K562 (cell line): Measurements from ENCODE around the gene CEBPE. TPM values are rescaled to one million over a fixed set of nuclear protein-coding genes. Genes with fewer than 3 reads are reported as not detected.

Source experiments
- ATAC-seq: fragments of 200-7000 bp; cut with Tn5 transposase; 3 replicates; pipeline ENCODE4 v1.9.1; 2020; ENCODE audit warnings: moderate library complexity
- BruUV-seq: library from RNA; stranded (reverse); fragments of 400-500 nt; replicated peaks from 2 replicates; lab custom pipeline; 2021; lab: Mats Ljungman, UMichigan
- CTCF ChIA-PET: fragments of 300-600 bp; formaldehyde crosslinking; extraction: SDS; loops from one replicate; lab custom pipeline; 2021; ENCODE audit warnings: low intra/inter-chr PET ratio; lab: Yijun Ruan, JAX
- POLR2A ChIA-PET: fragments of 300-600, 350-650 bp; sonication (Branson Sonifier 250); formaldehyde crosslinking; extraction: SDS; loops from one replicate; lab custom pipeline; 2021; ENCODE audit warnings: antibody characterized with exemption, inconsistent platforms; lab: Yijun Ruan, JAX
- DNase-seq, 4 experiments: peaks; one replicate each; pipeline versions ENCODE4 v3.0.0 to v3.0.0-alpha.2; 2011 to 2018; ENCODE audit warnings: low spot score in 3 of 4, mixed read lengths in 3 of 4; ENCODE audit errors: extremely low read depth in 1 of 4
- FAIRE-seq: peaks from 2 replicates; lab custom pipeline; 2011; peaks lifted over from hg19 to GRCh38; lab: Jason Lieb, UNC
- H2AFZ ChIP-seq: 2 replicates; pipeline ENCODE4 v1.6.0; 2011; ENCODE audit warnings: low read depth, low read length, control low read depth, inconsistent platforms
- H3K27ac ChIP-seq: fragments of 200-600 bp; 3 replicates; pipeline ENCODE4 v1.8.0; 2011; ENCODE audit warnings: low read depth, mild to moderate bottlenecking, control low read depth, inconsistent platforms, low read length, moderate library complexity, mixed read lengths; ENCODE audit errors: extremely low read depth
- H3K27me3 ChIP-seq, 2 experiments: fragments of 300-600 bp in 1 of 2; 2 replicates in 1 of 2; 3 replicates in 1 of 2; pipeline versions ENCODE4 v1.6.0 to v1.8.0; 2011; ENCODE audit warnings: inconsistent platforms in 2 of 2, low read length in 2 of 2, mild to moderate bottlenecking in 1 of 2, mixed read lengths in 1 of 2, moderate library complexity in 1 of 2; ENCODE audit not compliant: control insufficient read depth in 2 of 2, insufficient read depth in 2 of 2
- H3K36me3 ChIP-seq: fragments of 300-600 bp; 3 replicates; pipeline ENCODE4 v1.8.0; 2011; ENCODE audit warnings: mild to moderate bottlenecking, low read length, inconsistent platforms; ENCODE audit not compliant: control insufficient read depth, insufficient read depth
- H3K4me1 ChIP-seq, 2 experiments: fragments of 200-600 bp in 1 of 2; replicated peaks in 1 of 2; 2 replicates in 1 of 2; 3 replicates in 1 of 2; pipeline versions ENCODE4 v1.5.1 to v1.8.0; 2011; ENCODE audit warnings: inconsistent platforms in 2 of 2, low read length in 2 of 2, mild to moderate bottlenecking in 1 of 2, mixed read lengths in 1 of 2, moderate library complexity in 1 of 2; ENCODE audit not compliant: control insufficient read depth in 2 of 2, insufficient read depth in 2 of 2
- H3K4me2 ChIP-seq: 2 replicates; pipeline ENCODE4 v1.6.1; 2011; ENCODE audit warnings: low read length, control low read depth, inconsistent platforms, mixed read lengths; ENCODE audit not compliant: insufficient read depth
- H3K4me3 ChIP-seq: fragments of 200-600 bp; sonication (generic), shearing (Covaris generic); 2 replicates; pipeline ENCODE4 v1.5.1; 2016; ENCODE audit warnings: control low read depth, inconsistent platforms
- H3K79me2 ChIP-seq: fragments of 200-600 bp; 3 replicates; pipeline ENCODE4 v1.8.0; 2011; ENCODE audit warnings: low read length, inconsistent platforms; ENCODE audit not compliant: control insufficient read depth, insufficient read depth
- H3K9ac ChIP-seq, 2 experiments: 2 replicates each; pipeline versions ENCODE4 v1.6.0 to v1.6.1; 2011; ENCODE audit warnings: low read depth in 2 of 2, low read length in 2 of 2, control low read depth in 1 of 2, inconsistent platforms in 1 of 2, mild to moderate bottlenecking in 1 of 2, mixed read lengths in 1 of 2; ENCODE audit not compliant: insufficient read depth in 1 of 2
- H3K9me1 ChIP-seq: one replicate; pipeline ENCODE4 v1.6.0; 2011; ENCODE audit warnings: inconsistent platforms, mild to moderate bottlenecking, low read length, moderate library complexity; ENCODE audit not compliant: control insufficient read depth, insufficient read depth
- H3K9me3 ChIP-seq: replicated peaks from 2 replicates; pipeline ENCODE4 v1.5.1; 2011; ENCODE audit warnings: low read depth, low read length, inconsistent platforms; ENCODE audit not compliant: control insufficient read depth, insufficient read depth
- H4K20me1 ChIP-seq: replicated peaks from 2 replicates; pipeline ENCODE4 v1.6.1; 2011; ENCODE audit warnings: low read length, inconsistent platforms, mixed read lengths; ENCODE audit not compliant: control insufficient read depth, insufficient read depth
- CBX3 ChIP-seq, 2 experiments: IDR thresholded peaks; 1 replicate in 1 of 2; 2 replicates in 1 of 2; pipeline ENCODE4 v1.6.1; 2012; ENCODE audit warnings: inconsistent platforms in 2 of 2, low read length in 2 of 2, borderline replicate concordance in 1 of 2, control low read depth in 1 of 2
- ESRRA ChIP-seq: fragments of 450-650 bp; IDR thresholded peaks from 2 replicates; pipeline ENCODE4 v1.6.1; 2014; ENCODE audit warnings: low read depth, mild to moderate bottlenecking, moderate library complexity, borderline replicate concordance
- FUS ChIP-seq: fragments of 200-400 bp; formaldehyde crosslinking; optimal IDR thresholded peaks from 2 replicates; pipeline ENCODE3; 2017; ENCODE audit warnings: low read depth, low read length
- MTA1 ChIP-seq: fragments of 450-650 bp; IDR thresholded peaks from 2 replicates; pipeline ENCODE4 v1.6.1; 2017; ENCODE audit warnings: borderline replicate concordance
- RFX1 ChIP-seq: fragments of 450-650 bp; IDR thresholded peaks from 2 replicates; pipeline ENCODE4 v1.6.1; 2016; ENCODE audit warnings: mild to moderate bottlenecking, moderate library complexity
- THRAP3 ChIP-seq: fragments of 450-650 bp; IDR thresholded peaks from 2 replicates; pipeline ENCODE4 v1.6.1; 2016; ENCODE audit warnings: mild to moderate bottlenecking, inconsistent platforms, borderline replicate concordance
- ZC3H4 ChIP-seq: sonication (generic); formaldehyde crosslinking; IDR thresholded peaks from 2 replicates; pipeline ENCODE4 v1.9.0; 2021; ENCODE audit warnings: missing genetic modification reagents, borderline replicate concordance
- WGBS: fragments of 100-300 bp; shearing (Covaris generic); methylation state at CpG from one replicate; pipeline ENCODE4 v1.1.6; 2016; ENCODE audit warnings: low coverage, mixed read lengths; ENCODE audit not compliant: insufficient coverage; ENCODE audit errors: missing lambda C conversion rate; 5-methylcytosine and 5-hydroxymethylcytosine counted together
- in situ Hi-C: fragments of 300-500 bp; cut with MboI; formaldehyde crosslinking; loops from 4 replicates; pipeline ENCODE4 v1.15.0; 2018; ENCODE audit warnings: inconsistent platforms, mixed read lengths
- intact Hi-C: fragments of 100-400 bp; cut with micrococcal nuclease; formaldehyde crosslinking; loops from 2 replicates; pipeline ENCODE4 v1.14.2; 2022
- polyA plus RNA-seq, 8 experiments: library from polyadenylated mRNA; depleted of rRNA in 4 of 8; stranded (reverse) in 5 of 8; unstranded in 3 of 8; fragments of >200 nt; fragmentation: Nextera tagmentation in 2 of 8; fragmentation: Illumina TruSeq in 1 of 8; extraction: Ambion mirVana in 2 of 8; extraction: Trizol in 1 of 8; gene quantifications; 2 replicates each; pipeline versions ENCODE4 v1.2.1 to v1.2.3, GENCODE V29; 2011 to 2014; ENCODE audit warnings: inconsistent platforms in 1 of 8, missing spikeins in 1 of 8
- total RNA-seq, 7 experiments: library from RNA; depleted of rRNA in 6 of 7; stranded (reverse); fragments of >200 nt in 6 of 7; fragmentation: Illumina TruSeq in 2 of 7; extraction: Trizol in 2 of 7; gene quantifications; 2 replicates each; pipeline versions ENCODE4 v1.2.1 to v1.2.3, GENCODE V29; 2011 to 2021; ENCODE audit warnings: low replicate concordance in 1 of 7
- TF ChIP-seq, protein P1 (sequence below): fragments of 450-650 bp; IDR thresholded peaks from 2 replicates; pipeline ENCODE4 v1.6.1; 2017; ENCODE audit warnings: mild to moderate bottlenecking, moderate library complexity

Gene CEBPE
- total and polyA plus RNA-seq, 9 of the 15 experiments (the other 6 are each of a cell fraction or from before 2014, with no cell fraction given): 0.09 to 0.15 (median 0.13) TPM; not detected in 6

- TF ChIP-seq, protein P1, sequence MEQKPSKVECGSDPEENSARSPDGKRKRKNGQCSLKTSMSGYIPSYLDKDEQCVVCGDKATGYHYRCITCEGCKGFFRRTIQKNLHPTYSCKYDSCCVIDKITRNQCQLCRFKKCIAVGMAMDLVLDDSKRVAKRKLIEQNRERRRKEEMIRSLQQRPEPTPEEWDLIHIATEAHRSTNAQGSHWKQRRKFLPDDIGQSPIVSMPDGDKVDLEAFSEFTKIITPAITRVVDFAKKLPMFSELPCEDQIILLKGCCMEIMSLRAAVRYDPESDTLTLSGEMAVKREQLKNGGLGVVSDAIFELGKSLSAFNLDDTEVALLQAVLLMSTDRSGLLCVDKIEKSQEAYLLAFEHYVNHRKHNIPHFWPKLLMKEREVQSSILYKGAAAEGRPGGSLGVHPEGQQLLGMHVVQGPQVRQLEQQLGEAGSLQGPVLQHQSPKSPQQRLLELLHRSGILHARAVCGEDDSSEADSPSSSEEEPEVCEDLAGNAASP: no peak
- TF ChIP-seq ZC3H4 (CRISPR knock-in tag) (no peak), RFX1 (no peak), ESRRA (no peak), THRAP3 (no peak), CBX3 (IDR thresholded peaks at IDR 0.05; ENCODE audit: borderline replicate concordance in 1 of 2, low read length in 2 of 2) (no peak)
- TF ChIP-seq, all 486 proteins: peak for 0
Measured at GRCh38 chr14:23085458-23085857, 33.6 kb downstream of the CEBPE start (continued).

DNA sequence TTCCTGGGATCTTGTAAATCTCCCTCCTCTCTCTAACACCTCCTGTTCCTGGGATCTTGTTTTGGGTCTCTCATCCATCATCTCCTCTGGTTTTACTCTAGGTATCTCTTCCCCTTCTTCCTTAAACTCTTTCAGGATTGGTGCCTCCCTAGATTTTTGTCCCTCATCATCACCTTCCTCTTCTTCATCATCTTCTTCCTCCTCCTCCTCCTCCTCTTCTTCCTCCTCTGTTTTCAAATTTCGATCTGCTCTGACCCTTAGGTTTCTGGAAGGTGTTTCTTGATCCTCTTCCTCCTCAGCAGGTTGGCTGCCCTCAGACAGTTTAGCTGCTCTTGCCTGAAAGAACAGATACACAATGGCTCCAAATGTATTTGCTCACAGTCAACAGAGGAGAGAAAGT lies 38.6 kb downstream of the CEBPE start:
- Histone ChIP-seq H3K9ac (no peak overlapping the region), H4K20me1 (no peaks in the 10 kb centered on the region), H3K4me1 (peaks cover 6 to 28% of the 10 kb centered on the region in 2 experiments; a peak in 3 of 5 replicates), H3K79me2 (peaks cover 11% of the 10 kb centered on the region; the same call in 2 of the 3 replicates), H2AFZ (no peak overlapping the region), H3K9me3 (no peaks in the 10 kb centered on the region), H3K27me3 (no peaks in the 10 kb centered on the region), H3K4me3 (no peak overlapping the region), H3K9me1 (no peaks in the 10 kb centered on the region), H3K27ac (no peak overlapping the region), H3K4me2 (no peak overlapping the region), H3K36me3 (peaks cover 99% of the 10 kb centered on the region)
- FAIRE-seq (no peak), ATAC-seq (no peak), DNase-seq (no peak)
- ChIA-PET CTCF (no interaction called here), POLR2A (interaction anchor here (1.0 to 5.1 kb wide), 3 partner anchors 9 to 14 kb away, joined by 3 to 34 read pairs (median 7); partner anchors contain the start of genes ACIN1 and C14orf119)
- WGBS: 67% methylated on average over 1 of the region's 1 CpG
- in situ Hi-C loops: no loop called here
- 0 out of 2 replicates have a peak, but pooled peaks have one; percentile 55 for TF ChIP-seq MTA1
- TF ChIP-seq FUS: no peak
- no TSS peak for BruUV-seq
- intact Hi-C loops: no loop called here
